ENCODE data around the gene LRRC9.

DNA sequence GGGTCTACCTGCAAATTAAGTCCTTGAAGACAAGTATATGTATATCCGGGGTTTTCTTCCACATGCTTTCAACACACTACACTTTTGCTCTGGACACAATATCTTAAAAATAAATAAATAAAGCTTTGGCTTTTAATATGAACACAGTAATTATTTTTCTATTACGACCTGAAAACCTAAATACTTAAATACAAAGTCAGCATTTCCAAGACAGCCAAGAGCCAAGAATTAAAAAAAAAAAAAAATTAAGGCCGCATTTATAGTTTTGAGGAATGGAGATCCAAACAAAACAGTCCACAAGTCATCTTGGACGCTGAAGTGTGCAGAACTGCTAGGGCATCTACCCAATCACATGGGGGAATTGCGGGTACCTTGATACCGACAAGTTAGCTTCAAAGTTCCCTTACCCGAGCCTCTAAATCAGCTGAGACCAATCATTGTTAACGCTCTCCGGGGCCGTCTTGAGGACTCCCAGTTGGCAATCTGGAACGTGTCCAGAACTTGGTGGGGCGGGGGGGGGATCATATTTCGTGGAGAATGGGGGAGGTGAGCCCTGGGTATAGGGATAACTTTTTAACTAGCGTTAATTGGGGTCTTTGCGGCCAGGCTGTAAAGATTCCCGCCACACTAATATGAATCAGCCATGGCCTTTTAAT, 171.0 kb downstream of the LRRC9 start:
- TF ChIP-seq, protein P1, sequence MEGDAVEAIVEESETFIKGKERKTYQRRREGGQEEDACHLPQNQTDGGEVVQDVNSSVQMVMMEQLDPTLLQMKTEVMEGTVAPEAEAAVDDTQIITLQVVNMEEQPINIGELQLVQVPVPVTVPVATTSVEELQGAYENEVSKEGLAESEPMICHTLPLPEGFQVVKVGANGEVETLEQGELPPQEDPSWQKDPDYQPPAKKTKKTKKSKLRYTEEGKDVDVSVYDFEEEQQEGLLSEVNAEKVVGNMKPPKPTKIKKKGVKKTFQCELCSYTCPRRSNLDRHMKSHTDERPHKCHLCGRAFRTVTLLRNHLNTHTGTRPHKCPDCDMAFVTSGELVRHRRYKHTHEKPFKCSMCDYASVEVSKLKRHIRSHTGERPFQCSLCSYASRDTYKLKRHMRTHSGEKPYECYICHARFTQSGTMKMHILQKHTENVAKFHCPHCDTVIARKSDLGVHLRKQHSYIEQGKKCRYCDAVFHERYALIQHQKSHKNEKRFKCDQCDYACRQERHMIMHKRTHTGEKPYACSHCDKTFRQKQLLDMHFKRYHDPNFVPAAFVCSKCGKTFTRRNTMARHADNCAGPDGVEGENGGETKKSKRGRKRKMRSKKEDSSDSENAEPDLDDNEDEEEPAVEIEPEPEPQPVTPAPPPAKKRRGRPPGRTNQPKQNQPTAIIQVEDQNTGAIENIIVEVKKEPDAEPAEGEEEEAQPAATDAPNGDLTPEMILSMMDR (conservative IDR thresholded peaks at IDR 0.05; ENCODE audit: low read depth, low read length): no peak
- no peak for TF ChIP-seq EZH2 (IDR thresholded peaks at IDR 0.05; ENCODE audit: low read length, unreplicated experiment)

Measured in PC-3 (cell line).